Natural killer cell (primary cell): Measurements from ENCODE around the gene SENP6. TPM values are rescaled to one million over a fixed set of nuclear protein-coding genes. Genes with fewer than 3 reads are reported as not detected.
"Not testable (repeated sequence)": the region's sequence is repeated elsewhere in the genome, so short reads cannot be mapped to it uniquely, and the experiment has no call there.

Experiments
- ATAC-seq, 3 donors: fragments of 150-1000 bp in 2 of 3; fragments of 200-7000 bp in 1 of 3; cut with Tn5 transposase; 1 replicate in 1 of 3; 2 replicates in 2 of 3; pipeline ENCODE4 v1.10.0; 2021; ENCODE audit warnings: mild to moderate bottlenecking in 2 of 3, moderate library complexity in 2 of 3
- DNase-seq, 2 donors: peaks; one replicate each; pipeline versions ENCODE4 v3.0.0 to v3.0.0-alpha.2; 2013 to 2021; ENCODE audit warnings: mixed read lengths in 1 of 2
- H3K27ac ChIP-seq: one replicate; pipeline ENCODE4 v1.5.1; 2013; ENCODE audit warnings: mild to moderate bottlenecking, low read length
- H3K27me3 ChIP-seq: one replicate; pipeline ENCODE4 v1.6.1; 2013; ENCODE audit warnings: low read length; ENCODE audit not compliant: control insufficient read depth, insufficient read depth
- H3K36me3 ChIP-seq: one replicate; pipeline ENCODE4 v1.6.1; 2013; ENCODE audit warnings: low read length; ENCODE audit not compliant: control insufficient read depth, insufficient read depth
- H3K4me1 ChIP-seq: one replicate; pipeline ENCODE4 v1.6.1; 2013; ENCODE audit warnings: low read length; ENCODE audit not compliant: control insufficient read depth, insufficient read depth
- H3K4me3 ChIP-seq: one replicate; pipeline ENCODE4 v1.5.1; 2013; ENCODE audit warnings: low read length
- H3K9me3 ChIP-seq: one replicate; pipeline ENCODE4 v1.6.1; 2013; ENCODE audit warnings: low read length; ENCODE audit not compliant: control insufficient read depth, insufficient read depth
- H3K27ac Mint-ChIP-seq, 2 donors: one replicate each; pipeline ENCODE4 v1.8.0; 2022; ENCODE audit warnings: mild to moderate bottlenecking in 2 of 2, mixed read lengths in 2 of 2, moderate library complexity in 1 of 2
- H3K27me3 Mint-ChIP-seq, 2 donors: one replicate each; pipeline ENCODE4 v1.8.0; 2022; ENCODE audit warnings: low read depth in 2 of 2, mixed read lengths in 2 of 2
- H3K36me3 Mint-ChIP-seq: one replicate; pipeline ENCODE4 v1.8.0; 2022; ENCODE audit warnings: mixed read lengths
- H3K4me1 Mint-ChIP-seq, 2 donors: one replicate each; pipeline ENCODE4 v1.8.0; 2022; ENCODE audit warnings: mixed read lengths in 2 of 2
- H3K4me3 Mint-ChIP-seq: one replicate; pipeline ENCODE4 v1.8.0; 2022; ENCODE audit warnings: mild to moderate bottlenecking, moderate library complexity, mixed read lengths
- H3K9me3 Mint-ChIP-seq, 2 donors: one replicate each; pipeline ENCODE4 v1.8.0; 2022; ENCODE audit warnings: mixed read lengths in 2 of 2
- WGBS: methylation state at CpG from one replicate; pipeline ENCODE4 v1.1.7; 2013; ENCODE audit warnings: missing lambda C conversion rate; ENCODE audit not compliant: insufficient coverage; 5-methylcytosine and 5-hydroxymethylcytosine counted together
- intact Hi-C: fragments of 100-400 bp; cut with micrococcal nuclease; formaldehyde crosslinking; loops from one replicate; pipeline ENCODE4 v1.14.2; 2022
- total RNA-seq, 4 donors: library from RNA; stranded (reverse); fragments of 120-200 nt in 1 of 4; gene quantifications; one replicate each; pipeline versions ENCODE4 v1.2.3 to v1.2.4, GENCODE V29; 2013 to 2022
- TF ChIP-seq, protein P1 (sequence below): fragments of 200-600 bp; IDR thresholded peaks from one replicate; pipeline ENCODE4 v1.8.0; 2022; ENCODE audit warnings: antibody characterized with exemption

The SENP6 gene
- total RNA-seq, 3 donors from 2014 or later (not counting 1 experiment from before 2014, with no cell fraction given) = 102 to 117 (median 108) TPM

DNA sequence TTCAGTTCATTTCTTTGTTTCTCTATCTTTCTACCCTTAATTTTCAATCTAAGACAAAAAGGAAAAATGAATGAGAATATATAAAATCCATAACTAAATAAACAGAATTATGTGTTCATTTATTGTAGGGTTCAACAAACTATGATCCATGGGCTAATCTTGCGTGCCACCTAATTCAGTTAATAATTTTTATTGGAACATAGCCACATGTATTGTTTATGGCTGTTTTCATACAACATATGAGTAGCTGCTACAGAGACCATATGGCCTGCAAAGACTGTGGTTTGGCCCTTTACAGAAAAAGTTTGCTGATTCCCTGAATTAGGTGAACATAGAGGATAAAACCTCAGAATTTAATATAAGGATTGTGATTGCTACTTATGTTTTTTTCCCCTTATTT, 21.8 kb downstream of the SENP6 start:
- H3K27ac ChIP-seq = no peak overlapping the region
- TF ChIP-seq, protein P1, sequence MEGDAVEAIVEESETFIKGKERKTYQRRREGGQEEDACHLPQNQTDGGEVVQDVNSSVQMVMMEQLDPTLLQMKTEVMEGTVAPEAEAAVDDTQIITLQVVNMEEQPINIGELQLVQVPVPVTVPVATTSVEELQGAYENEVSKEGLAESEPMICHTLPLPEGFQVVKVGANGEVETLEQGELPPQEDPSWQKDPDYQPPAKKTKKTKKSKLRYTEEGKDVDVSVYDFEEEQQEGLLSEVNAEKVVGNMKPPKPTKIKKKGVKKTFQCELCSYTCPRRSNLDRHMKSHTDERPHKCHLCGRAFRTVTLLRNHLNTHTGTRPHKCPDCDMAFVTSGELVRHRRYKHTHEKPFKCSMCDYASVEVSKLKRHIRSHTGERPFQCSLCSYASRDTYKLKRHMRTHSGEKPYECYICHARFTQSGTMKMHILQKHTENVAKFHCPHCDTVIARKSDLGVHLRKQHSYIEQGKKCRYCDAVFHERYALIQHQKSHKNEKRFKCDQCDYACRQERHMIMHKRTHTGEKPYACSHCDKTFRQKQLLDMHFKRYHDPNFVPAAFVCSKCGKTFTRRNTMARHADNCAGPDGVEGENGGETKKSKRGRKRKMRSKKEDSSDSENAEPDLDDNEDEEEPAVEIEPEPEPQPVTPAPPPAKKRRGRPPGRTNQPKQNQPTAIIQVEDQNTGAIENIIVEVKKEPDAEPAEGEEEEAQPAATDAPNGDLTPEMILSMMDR = no peak
- no peak for DNase-seq
- H3K36me3 ChIP-seq = peaks cover 24% of the 10 kb centered on the region
- Mint-ChIP-seq H3K4me1 (peaks cover 32 to 36% of the 10 kb centered on the region in 2 donors), H3K27me3 (no peaks in the 10 kb centered on the region), H3K4me3 (no peak overlapping the region), H3K9me3 (no peaks in the 10 kb centered on the region), H3K27ac (peak overlapping the region; percentile 27 to 38), H3K36me3 (no peaks in the 10 kb centered on the region)
- H3K4me1 ChIP-seq = peaks cover 15% of the 10 kb centered on the region
- intact Hi-C loops = no loop called here
- H3K27me3 ChIP-seq = no peaks in the 10 kb centered on the region
- no peak overlapping the region for H3K4me3 ChIP-seq
- H3K9me3 ChIP-seq = no peaks in the 10 kb centered on the region
- WGBS = no CpG with 5 or more reads among the region's 1 CpG
- no peak for ATAC-seq

DNA sequence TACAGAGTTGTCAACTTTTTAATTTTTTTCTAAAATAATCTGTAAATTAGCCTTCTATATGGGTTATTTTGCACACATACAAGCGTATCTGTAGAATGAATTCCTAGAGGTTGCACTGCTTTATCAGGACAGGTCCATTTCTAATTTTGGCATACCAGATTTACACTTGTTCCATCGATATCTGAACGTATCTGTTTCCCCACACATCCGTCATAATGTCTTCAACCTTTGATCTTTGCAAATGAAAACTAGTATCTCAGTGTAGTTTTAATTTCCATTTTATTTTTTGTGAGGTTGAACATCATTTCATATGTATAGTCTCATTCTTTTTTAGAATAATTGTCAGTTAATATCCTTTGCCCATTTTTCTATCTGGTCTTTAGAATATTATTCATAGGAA, 22.7 kb downstream of the SENP6 start:
- Histone ChIP-seq H3K4me3 (no peak overlapping the region), H3K27ac (no peak overlapping the region), H3K9me3 (no peaks in the 10 kb centered on the region), H3K27me3 (no peaks in the 10 kb centered on the region), H3K4me1 (peaks cover 15% of the 10 kb centered on the region), H3K36me3 (peaks cover 24% of the 10 kb centered on the region)
- Mint-ChIP-seq H3K4me3 (no peak overlapping the region), H3K9me3 (no peaks in the 10 kb centered on the region), H3K27ac (peak overlapping the region in 1 of 2 donors; percentile 27), H3K27me3 (no peaks in the 10 kb centered on the region), H3K4me1 (peaks cover 23 to 27% of the 10 kb centered on the region in 2 donors), H3K36me3 (no peaks in the 10 kb centered on the region)
- intact Hi-C loops = no loop called here
- ATAC-seq (no peak), DNase-seq (no peak)
- whole genome bisulfite sequencing = 95% methylated on average over 4 of the region's 4 CpGs
- TF ChIP-seq, protein P1 = no peak

DNA sequence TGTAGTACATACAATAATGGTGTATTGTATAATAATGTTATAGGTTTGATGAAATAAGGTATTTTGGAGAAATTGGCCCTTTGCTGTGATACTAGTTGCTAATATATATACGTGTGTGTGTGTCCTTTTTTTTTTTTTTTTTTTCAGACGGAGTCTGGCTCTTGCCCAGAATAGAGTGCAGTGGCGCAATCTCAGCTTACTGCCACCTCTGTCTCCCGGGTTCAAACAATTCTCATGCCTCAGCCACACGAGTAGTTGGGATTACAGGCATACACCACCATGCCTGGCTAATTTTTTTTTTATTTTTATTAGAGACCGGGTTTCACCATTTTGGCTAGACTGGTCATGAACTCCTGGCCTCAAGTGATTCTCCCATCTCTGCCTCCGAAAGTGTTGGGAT, 23.3 kb downstream of the SENP6 start:
- H3K27ac Mint-ChIP-seq = no peak overlapping the region
- H3K4me1 Mint-ChIP-seq = peaks cover 17 to 21% of the 10 kb centered on the region in 2 donors
- ATAC-seq (no peak), DNase-seq (no peak)
- no peaks in the 10 kb centered on the region for H3K36me3 Mint-ChIP-seq
- H3K9me3 Mint-ChIP-seq = no peaks in the 10 kb centered on the region
- Histone ChIP-seq H3K27me3 (no peaks in the 10 kb centered on the region), H3K36me3 (peaks cover 24% of the 10 kb centered on the region), H3K27ac (no peak overlapping the region), H3K4me3 (no peak overlapping the region), H3K9me3 (no peaks in the 10 kb centered on the region), H3K4me1 (peaks cover 10% of the 10 kb centered on the region)
- 88% methylated on average over 7 of the region's 7 CpGs for WGBS
- H3K27me3 Mint-ChIP-seq = no peaks in the 10 kb centered on the region
- TF ChIP-seq, protein P1 = no peak
- intact Hi-C loops = no loop called here
- H3K4me3 Mint-ChIP-seq = no peak overlapping the region

DNA sequence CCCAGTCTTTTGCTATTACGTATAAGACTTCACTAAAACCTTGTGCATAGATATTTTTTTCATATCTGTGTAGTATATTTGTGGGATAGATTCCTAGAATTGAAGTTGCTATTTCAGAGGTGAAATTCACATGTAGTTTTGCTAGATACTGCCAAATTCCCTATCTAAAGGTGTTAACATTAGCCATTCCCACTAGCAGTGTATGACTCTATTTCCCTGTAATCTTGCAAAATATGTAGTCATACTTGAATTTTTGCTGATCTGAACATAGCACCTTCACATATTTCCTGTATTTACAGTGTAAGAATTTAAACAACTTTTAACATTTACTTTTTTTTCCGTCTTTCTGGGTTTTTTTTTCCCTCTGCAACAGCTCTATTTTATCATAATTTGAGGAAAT, 24.9 kb downstream of the SENP6 start:
- H3K27me3 ChIP-seq = no peaks in the 10 kb centered on the region
- WGBS = no CpG with 5 or more reads among the region's 2 CpGs
- no peak for ATAC-seq
- H3K4me1 ChIP-seq = peaks cover 4% of the 10 kb centered on the region
- Mint-ChIP-seq H3K9me3 (no peaks in the 10 kb centered on the region), H3K27me3 (no peaks in the 10 kb centered on the region), H3K4me1 (peaks cover under 1 to 13% of the 10 kb centered on the region in 2 donors), H3K4me3 (no peak overlapping the region), H3K27ac (no peak overlapping the region), H3K36me3 (no peaks in the 10 kb centered on the region)
- no peak for DNase-seq
- H3K27ac ChIP-seq = no peak overlapping the region
- peaks cover 28% of the 10 kb centered on the region for H3K36me3 ChIP-seq
- intact Hi-C loops = no loop called here
- no peak overlapping the region for H3K4me3 ChIP-seq
- TF ChIP-seq, protein P1 = no peak
- H3K9me3 ChIP-seq = no peaks in the 10 kb centered on the region

DNA sequence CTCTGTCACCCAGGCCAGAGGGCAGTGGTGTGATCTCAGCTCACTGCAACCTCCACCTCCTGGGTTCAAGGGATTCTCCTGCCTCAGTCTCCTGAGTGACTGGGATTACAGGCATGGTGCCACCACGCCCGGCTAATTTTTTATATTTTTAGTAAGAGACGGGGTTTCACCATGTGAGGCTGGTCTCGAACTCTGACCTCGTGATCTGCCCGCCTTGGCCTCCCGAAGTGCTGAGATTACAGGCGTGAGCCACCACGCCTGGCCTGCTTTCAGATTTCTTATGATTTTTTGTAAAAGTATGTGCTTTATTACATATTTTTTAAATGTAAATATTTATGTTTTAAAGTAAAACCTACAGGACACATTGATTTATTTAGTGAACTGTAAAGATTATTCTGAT, 26.0 kb downstream of the SENP6 start:
- H3K9me3 ChIP-seq = not testable (repeated sequence)
- WGBS = 95% methylated on average over 8 of the region's 9 CpGs

More for the DNA sequence above, 26.0 kb downstream of the SENP6 start:
- ATAC-seq, H3K9me3 Mint-ChIP-seq, H3K27me3 Mint-ChIP-seq, H3K27ac ChIP-seq, H3K4me1 Mint-ChIP-seq, H3K27ac Mint-ChIP-seq, intact Hi-C loops, H3K4me3 Mint-ChIP-seq, H3K36me3 Mint-ChIP-seq, DNase-seq, H3K4me3 ChIP-seq, H3K4me1 ChIP-seq, H3K27me3 ChIP-seq: not testable (repeated sequence)
- peaks cover 30% of the 10 kb centered on the region for H3K36me3 ChIP-seq
